CD14-positive monocyte (primary cell): ENCODE data around the gene TTLL12. TPM values are rescaled to one million over a fixed set of nuclear protein-coding genes. Genes with fewer than 3 reads are reported as not detected.

ENCODE experiments used
- DNase-seq, 3 donors: peaks; one replicate each; pipeline ENCODE4 v3.0.0-alpha.2; 2011 to 2022
- H2AFZ ChIP-seq: 2 replicates; pipeline ENCODE4 v1.6.0; 2012; ENCODE audit warnings: mild to moderate bottlenecking, low read depth, low read length, inconsistent platforms; ENCODE audit not compliant: insufficient read depth, poor library complexity, severe bottlenecking
- H3K27ac ChIP-seq, 2 donors: 1 replicate in 1 of 2; 2 replicates in 1 of 2; pipeline ENCODE4 v1.5.1; 2012 to 2013; ENCODE audit warnings: low read length in 2 of 2, control low read depth in 1 of 2, inconsistent platforms in 1 of 2, low read depth in 1 of 2, mild to moderate bottlenecking in 1 of 2
- H3K27me3 ChIP-seq, 2 donors: one replicate each; pipeline versions ENCODE4 v1.6.0 to v1.6.1; 2011 to 2013; ENCODE audit warnings: low read length in 2 of 2; ENCODE audit not compliant: control insufficient read depth in 2 of 2, insufficient read depth in 2 of 2
- H3K36me3 ChIP-seq, 2 donors: replicated peaks in 1 of 2; 1 replicate in 1 of 2; 2 replicates in 1 of 2; pipeline versions ENCODE4 v1.5.1 to v1.6.1; 2012 to 2013; ENCODE audit warnings: low read length in 2 of 2, control low read depth in 1 of 2, inconsistent platforms in 1 of 2, mild to moderate bottlenecking in 1 of 2; ENCODE audit not compliant: insufficient read depth in 2 of 2, control insufficient read depth in 1 of 2
- H3K4me1 ChIP-seq, 2 donors: 1 replicate in 1 of 2; 2 replicates in 1 of 2; pipeline versions ENCODE4 v1.5.1 to v1.6.1; 2012 to 2013; ENCODE audit warnings: low read length in 2 of 2, control low read depth in 1 of 2, inconsistent platforms in 1 of 2, mild to moderate bottlenecking in 1 of 2, moderate library complexity in 1 of 2; ENCODE audit not compliant: insufficient read depth in 2 of 2, control insufficient read depth in 1 of 2
- H3K4me2 ChIP-seq: replicated peaks from 2 replicates; pipeline ENCODE3; 2012; ENCODE audit warnings: low read length, moderate library complexity, mild to moderate bottlenecking; ENCODE audit not compliant: poor library complexity, severe bottlenecking; ENCODE audit errors: extremely low read depth
- H3K4me3 ChIP-seq, 3 experiments: fragments of 200-600 bp in 1 of 3; sonication (generic) in 1 of 3; replicated peaks in 1 of 3; 1 replicate in 2 of 3; 2 replicates in 1 of 3; pipeline ENCODE4 v1.5.1; 2011 to 2013; ENCODE audit warnings: low read length in 3 of 3, mild to moderate bottlenecking in 3 of 3, control low read depth in 2 of 3, low read depth in 2 of 3, inconsistent platforms in 1 of 3, moderate library complexity in 1 of 3
- H3K79me2 ChIP-seq: 2 replicates; pipeline ENCODE4 v1.6.0; 2012; ENCODE audit warnings: mild to moderate bottlenecking, control low read depth, inconsistent platforms, low read length, moderate library complexity; ENCODE audit not compliant: insufficient read depth
- H3K9ac ChIP-seq: 2 replicates; pipeline ENCODE4 v1.6.0; 2017; ENCODE audit warnings: low read length, mild to moderate bottlenecking; ENCODE audit not compliant: insufficient read depth, poor library complexity, severe bottlenecking
- H3K9me3 ChIP-seq, 2 donors: replicated peaks in 1 of 2; 1 replicate in 1 of 2; 2 replicates in 1 of 2; pipeline versions ENCODE4 v1.5.1 to v1.6.1; 2012 to 2013; ENCODE audit warnings: low read length in 2 of 2, control low read depth in 1 of 2; ENCODE audit not compliant: control insufficient read depth in 1 of 2, insufficient read depth in 1 of 2
- H4K20me1 ChIP-seq: 2 replicates; pipeline ENCODE4 v1.6.0; 2012; ENCODE audit warnings: mild to moderate bottlenecking, low read length, control low read depth, moderate library complexity; ENCODE audit not compliant: insufficient read depth
- H3K27ac Mint-ChIP-seq, 7 donors: one replicate each; pipeline ENCODE4 v1.8.0; 2020; ENCODE audit warnings: mild to moderate bottlenecking in 7 of 7, mixed read lengths in 7 of 7, moderate library complexity in 6 of 7, inconsistent platforms in 2 of 7
- H3K27me3 Mint-ChIP-seq, 3 donors: one replicate each; pipeline ENCODE4 v1.8.0; 2021 to 2022; ENCODE audit warnings: low read depth in 3 of 3, mild to moderate bottlenecking in 3 of 3, mixed read lengths in 3 of 3, moderate library complexity in 3 of 3, inconsistent platforms in 1 of 3
- H3K36me3 Mint-ChIP-seq, 2 donors: one replicate each; pipeline ENCODE4 v1.8.0; 2020; ENCODE audit warnings: mixed read lengths in 2 of 2, inconsistent platforms in 1 of 2, mild to moderate bottlenecking in 1 of 2
- H3K4me1 Mint-ChIP-seq: one replicate; pipeline ENCODE4 v1.8.0; 2020; ENCODE audit warnings: mild to moderate bottlenecking, mixed read lengths
- H3K4me3 Mint-ChIP-seq, 2 donors: one replicate each; pipeline ENCODE4 v1.8.0; 2020; ENCODE audit warnings: mild to moderate bottlenecking in 2 of 2, mixed read lengths in 2 of 2, moderate library complexity in 1 of 2
- H3K9me3 Mint-ChIP-seq, 7 donors: one replicate each; pipeline ENCODE4 v1.8.0; 2020 to 2022; ENCODE audit warnings: mixed read lengths in 7 of 7, mild to moderate bottlenecking in 6 of 7, moderate library complexity in 6 of 7, inconsistent platforms in 2 of 7
- CTCF ChIP-seq: fragments of 200-600 bp; IDR thresholded peaks from one replicate; pipeline ENCODE4 v1.8.0; 2022; ENCODE audit warnings: antibody characterized with exemption, mild to moderate bottlenecking
- WGBS: methylation state at CpG from one replicate; pipeline ENCODE4 v1.1.5; 2013; ENCODE audit warnings: missing lambda C conversion rate; ENCODE audit not compliant: insufficient coverage; 5-methylcytosine and 5-hydroxymethylcytosine counted together
- intact Hi-C, 2 donors: fragments of 100-400 bp; cut with micrococcal nuclease; formaldehyde crosslinking; loops; one replicate each; pipeline versions ENCODE4 v1.15.0 to v1.15.1; 2023
- polyA plus RNA-seq, 3 donors: library from polyadenylated mRNA; depleted of rRNA in 1 of 3; unstranded in 2 of 3; stranded (reverse) in 1 of 3; fragments of 300-500 nt in 2 of 3; fragments of >200 nt in 1 of 3; fragmentation: Illumina TruSeq in 2 of 3; gene quantifications; 1 replicate in 2 of 3; 2 replicates in 1 of 3; pipeline ENCODE4 v1.2.3, GENCODE V29; 2012 to 2021

Gene TTLL12
- polyA plus RNA-seq, 3 donors = 9.5 to 16.6 (median 16.5) TPM

GRCh38 chr22:43156413-43156812 is 30.5 kb downstream of the TTLL12 start:
- Mint-ChIP-seq H3K36me3 (peaks cover 15 to 46% of the 10 kb centered on the region in 2 donors), H3K4me3 (no peak overlapping the region), H3K9me3 (peaks cover 0 to 2% (median 0%) of the 10 kb centered on the region in 7 donors), H3K4me1 (peaks cover 63% of the 10 kb centered on the region), H3K27me3 (peaks cover 0 to 2% (median 0%) of the 10 kb centered on the region in 3 donors), H3K27ac (peak overlapping the region in 6 of 7 donors; percentile 72 to 96 (median 94))
- peaks cover 22 to 42% of the 10 kb centered on the region in 2 donors for H3K36me3 ChIP-seq
- peak overlapping the region in 1 of 3 experiments; percentile 98 for H3K4me3 ChIP-seq
- peaks cover 63 to 78% of the 10 kb centered on the region in 2 donors for H3K4me1 ChIP-seq
- H3K4me2 ChIP-seq = peak overlapping the region; percentile 79
- H3K79me2 ChIP-seq = peaks cover 97% of the 10 kb centered on the region
- DNase-seq = no peak
- H4K20me1 ChIP-seq = peaks cover 82% of the 10 kb centered on the region
- H2AFZ ChIP-seq = no peak overlapping the region
- H3K27ac ChIP-seq = peak overlapping the region; percentile 79 to 87
- TF ChIP-seq CTCF = no peak
- intact Hi-C loops = loop anchor here in 1 of 2 donors (10.0 kb wide), 2 partner anchors 142 to 222 kb away; partner anchors contain the start of gene PACSIN2
- no peaks in the 10 kb centered on the region for H3K27me3 ChIP-seq
- H3K9ac ChIP-seq = no peak overlapping the region
- WGBS = 75% methylated on average over 7 of the region's 12 CpGs
- H3K9me3 ChIP-seq = no peaks in the 10 kb centered on the region

- Mint-ChIP-seq H3K27ac (peak overlapping the region; percentile 79 to 96 (median 93)), H3K4me1 (peaks cover 67% of the 10 kb centered on the region), H3K9me3 (peaks cover 0 to 2% (median 0%) of the 10 kb centered on the region in 7 donors), H3K27me3 (peaks cover 0 to 2% (median 0%) of the 10 kb centered on the region in 3 donors), H3K36me3 (peaks cover 9 to 40% of the 10 kb centered on the region in 2 donors), H3K4me3 (peak overlapping the region in 1 of 2 donors; percentile 100)
- peak in 2 of 3 donors; percentile 30 to 81 for DNase-seq
- WGBS = 64% methylated on average over 5 of the region's 5 CpGs
- Histone ChIP-seq H4K20me1 (peaks cover 75% of the 10 kb centered on the region), H3K36me3 (peaks cover 17 to 36% of the 10 kb centered on the region in 2 donors), H3K79me2 (peaks cover 98% of the 10 kb centered on the region), H3K9ac (peak overlapping the region; percentile 15), H2AFZ (no peak overlapping the region), H3K4me1 (peaks cover 66 to 83% of the 10 kb centered on the region in 2 donors), H3K4me3 (peak overlapping the region in 1 of 3 experiments; percentile 98), H3K4me2 (peak overlapping the region; percentile 79), H3K27ac (peak overlapping the region; percentile 79 to 87), H3K27me3 (no peaks in the 10 kb centered on the region), H3K9me3 (no peaks in the 10 kb centered on the region)
- intact Hi-C loops = loop anchor here in 1 of 2 donors (10.0 kb wide), 2 partner anchors 141 to 221 kb away; partner anchors contain the start of gene PACSIN2
- TF ChIP-seq CTCF = no peak
Measured at GRCh38 chr22:43155789-43156188, 31.1 kb downstream of the TTLL12 start.
